GM12892 (cell line): ENCODE data around the gene TOP1.

Experiments used
- DNase-seq: peaks from one replicate; pipeline ENCODE4 v3.0.0; 2011; ENCODE audit not compliant: insufficient read length
- FAIRE-seq: peaks from 2 replicates; lab custom pipeline; 2011; peaks lifted over from hg19 to GRCh38; lab: Jason Lieb, UNC
- POLR2A ChIP-seq: IDR thresholded peaks from 2 replicates; pipeline ENCODE4 v1.6.1; 2011; ENCODE audit warnings: low read depth, low read length, control low read depth
- POLR2AphosphoS5 ChIP-seq: IDR thresholded peaks from 2 replicates; pipeline ENCODE4 v1.6.1; 2011; ENCODE audit warnings: low read depth, low read length, control low read depth
- TAF1 ChIP-seq: IDR thresholded peaks from 2 replicates; pipeline ENCODE4 v1.6.1; 2011; ENCODE audit warnings: low read depth, mild to moderate bottlenecking, control low read depth, low read length, borderline replicate concordance

Gene TOP1

DNA sequence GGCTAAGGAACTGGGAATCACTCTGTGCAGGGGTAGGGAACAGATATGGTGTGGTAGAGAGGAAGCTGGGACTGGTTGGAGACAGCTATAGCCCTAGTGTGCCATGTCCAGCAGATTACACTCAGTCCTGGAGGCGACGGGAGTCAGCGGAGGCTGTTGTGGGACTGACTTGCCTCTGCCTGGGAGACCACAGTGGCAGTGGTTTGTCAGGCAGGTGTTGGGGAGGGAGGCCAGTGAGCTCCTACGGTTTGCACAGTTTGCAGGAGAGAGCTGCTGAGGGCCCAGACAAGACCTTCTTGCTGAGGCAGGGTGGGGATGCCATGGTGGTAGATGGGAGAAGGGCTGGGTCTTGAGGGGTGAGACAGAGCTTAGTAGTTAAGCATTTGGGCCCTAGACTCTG, 113.6 kb downstream of the TOP1 start:
- DNase-seq (no peak), FAIRE-seq (no peak)
- TF ChIP-seq POLR2AphosphoS5 (no peak), TAF1 (no peak), POLR2A (no peak)

- DNase-seq = no peak
- TF ChIP-seq POLR2A (no peak), TAF1 (no peak), POLR2AphosphoS5 (no peak)
- peak; percentile 46 for FAIRE-seq
These were observed 114.3 kb downstream of the TOP1 start for GRCh38 chr20:41142919-41143318.

DNA sequence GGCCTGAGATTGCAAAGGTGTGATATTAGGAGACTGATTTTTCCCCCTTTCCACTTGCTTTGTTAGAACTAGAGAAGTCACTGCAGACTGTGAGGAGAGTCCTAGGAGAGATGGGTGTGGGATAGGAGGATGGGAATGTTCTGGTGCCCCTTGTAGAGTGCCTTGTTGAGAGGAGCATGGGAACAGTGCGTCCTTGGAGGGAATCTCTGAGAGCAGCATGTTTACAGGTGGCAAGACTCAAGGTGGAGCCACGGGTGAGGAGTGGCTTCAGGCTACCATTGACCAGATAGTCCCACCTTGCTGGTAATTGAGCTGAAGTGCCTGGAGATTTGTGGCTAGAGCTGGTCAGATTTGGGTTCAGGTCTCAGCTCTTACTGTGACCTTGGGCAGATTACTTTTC, 114.7 kb downstream of the TOP1 start:
- DNase-seq = no peak
- no peak for FAIRE-seq
- no peak for TF ChIP-seq POLR2A
- TF ChIP-seq POLR2AphosphoS5 = no peak
- TF ChIP-seq TAF1 = no peak

- FAIRE-seq = no peak
These were observed 116.7 kb downstream of the TOP1 start for GRCh38 chr20:41145317-41145716.

GRCh38 chr20:41145821-41146620, 117.4 kb downstream of the TOP1 start:
- FAIRE-seq (no peak), DNase-seq (no peak)
- TF ChIP-seq POLR2A (no peak), POLR2AphosphoS5 (no peak), TAF1 (no peak)

More at GRCh38 chr20:41145317-41145716, 116.7 kb downstream of the TOP1 start:
- no peak for TF ChIP-seq POLR2A
- no peak for TF ChIP-seq POLR2AphosphoS5
- no peak for TF ChIP-seq TAF1
- DNase-seq = no peak

DNA sequence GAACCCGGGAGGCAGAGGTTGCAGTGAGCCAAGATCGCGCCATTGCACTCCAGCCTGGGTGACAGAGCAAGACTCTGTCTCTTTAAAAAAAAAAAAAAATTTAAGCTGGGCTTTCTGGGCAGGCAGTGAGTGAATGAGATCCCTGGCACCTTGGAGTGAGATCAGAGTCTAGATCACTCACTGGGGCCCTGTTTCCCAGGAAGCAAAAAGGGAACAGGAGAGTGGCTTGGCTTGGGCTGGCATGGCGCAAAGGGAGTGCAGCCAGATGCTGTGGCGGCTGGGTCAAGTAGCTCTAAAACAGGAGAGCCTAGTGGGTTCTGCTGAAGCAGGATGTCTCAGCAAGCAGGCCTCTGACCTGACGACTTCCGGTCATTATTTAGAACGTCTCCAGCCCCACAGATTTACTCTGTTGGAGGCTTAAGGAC, 119.2 kb downstream of the TOP1 start:
- TF ChIP-seq TAF1 = no peak
- no peak for TF ChIP-seq POLR2A
- TF ChIP-seq POLR2AphosphoS5 = no peak
- FAIRE-seq (no peak), DNase-seq (no peak)

DNA sequence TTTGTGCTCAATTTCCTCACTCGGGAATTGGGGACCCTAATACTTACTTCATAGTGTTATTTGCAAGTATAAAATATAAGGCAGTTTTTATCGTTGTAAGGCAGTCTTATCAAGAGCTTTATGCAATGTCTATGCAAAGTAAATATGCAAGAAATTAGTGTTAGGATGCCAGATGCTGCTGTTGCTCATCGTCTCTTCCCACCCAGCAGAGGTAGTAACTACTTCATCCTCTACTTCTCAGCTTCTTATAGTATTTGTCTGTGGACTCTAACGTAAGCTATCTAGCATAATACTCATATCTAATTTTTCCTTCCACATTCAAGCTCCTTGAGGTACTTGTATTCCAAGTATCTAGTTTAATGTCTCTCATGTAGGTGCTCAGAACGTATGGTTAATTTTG, 120.3 kb downstream of the TOP1 start:
- DNase-seq = no peak
- FAIRE-seq = no peak
- TF ChIP-seq POLR2AphosphoS5 = no peak
- no peak for TF ChIP-seq TAF1

- DNase-seq (no peak), FAIRE-seq (peak; percentile 21)
- no peak for TF ChIP-seq POLR2A
- no peak for TF ChIP-seq POLR2AphosphoS5
- TF ChIP-seq TAF1 = no peak
These were observed 122.0 kb downstream of the TOP1 start for GRCh38 chr20:41150664-41151063.

DNA sequence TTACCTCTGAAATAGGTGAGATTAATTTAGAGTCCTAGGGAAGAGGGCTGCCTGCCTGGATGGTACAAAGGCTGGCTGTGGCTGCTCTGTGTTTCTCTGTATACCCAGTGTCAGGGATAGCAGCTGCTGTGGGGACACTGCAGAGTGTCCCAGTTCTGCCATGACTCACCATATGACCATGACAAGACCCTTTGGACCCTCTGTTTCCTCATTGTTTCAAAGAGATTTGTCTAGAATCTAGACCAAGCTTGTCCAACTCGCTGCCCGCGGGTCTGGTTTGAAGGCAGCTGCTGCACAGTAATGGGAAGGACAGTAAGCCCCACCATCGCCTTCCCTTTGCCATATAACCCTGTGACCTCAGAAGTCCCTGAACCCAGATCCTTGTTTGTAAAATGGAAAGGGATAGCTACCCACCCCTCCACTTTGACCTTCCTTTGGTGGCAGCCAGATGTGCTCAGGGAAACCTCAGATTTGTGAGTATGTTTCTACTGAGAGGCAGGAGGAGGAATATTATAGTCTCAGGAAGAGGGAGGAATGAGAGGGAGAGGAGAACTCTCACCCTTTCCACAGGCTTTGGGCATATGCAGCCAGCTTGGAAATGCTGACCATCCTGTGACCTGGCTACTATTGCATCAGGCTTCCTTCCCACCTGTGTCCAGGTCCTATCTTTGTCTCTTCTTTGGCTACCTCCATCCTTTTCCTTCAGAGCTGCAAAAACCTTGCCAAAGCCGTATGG, 122.7 kb downstream of the TOP1 start:
- no peak for FAIRE-seq
- TF ChIP-seq POLR2AphosphoS5 (no peak), POLR2A (no peak), TAF1 (no peak)
- no peak for DNase-seq

GRCh38 chr20:41152108-41152757, 123.6 kb downstream of the TOP1 start:
- no peak for TF ChIP-seq TAF1
- TF ChIP-seq POLR2AphosphoS5 = no peak
- no peak for TF ChIP-seq POLR2A

DNA sequence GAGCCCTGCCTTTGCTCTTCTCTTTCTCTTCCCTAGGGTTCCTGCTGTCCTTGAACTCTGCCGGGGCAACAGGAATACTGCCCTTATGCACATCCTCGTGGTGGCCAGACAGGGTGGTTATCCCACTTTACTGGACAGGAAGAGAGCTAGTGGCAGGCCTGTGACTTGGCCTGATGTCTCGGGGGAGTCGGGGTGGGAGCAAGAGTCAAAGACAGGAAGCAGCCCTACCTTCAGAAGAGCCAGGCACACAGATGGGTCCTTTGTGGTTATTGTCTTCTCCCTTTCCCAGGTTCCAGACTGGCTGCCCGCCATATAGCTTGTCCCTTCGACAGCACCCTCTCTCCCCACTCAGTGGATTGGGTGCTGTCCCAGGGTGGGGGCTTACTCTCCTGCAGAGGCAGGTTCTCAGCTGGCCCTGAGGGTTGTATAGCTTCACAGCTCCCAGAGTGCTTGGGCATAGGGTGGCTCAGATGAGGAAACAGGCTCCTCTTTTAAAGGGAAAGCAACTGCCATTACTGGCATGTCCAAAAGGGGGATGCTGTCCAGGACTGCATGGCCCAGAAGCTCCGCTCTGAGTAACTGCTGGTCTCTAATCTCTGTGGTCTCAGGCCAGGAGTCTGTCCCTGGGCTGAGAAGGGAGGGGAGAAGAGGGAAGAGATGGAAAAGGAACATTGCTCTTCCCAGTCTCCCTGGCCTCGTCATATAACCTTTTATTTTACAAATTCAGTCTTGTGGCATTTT, 126.0 kb downstream of the TOP1 start:
- no peak for TF ChIP-seq POLR2AphosphoS5
- no peak for FAIRE-seq
- DNase-seq = no peak

More at GRCh38 chr20:41152108-41152757, 123.6 kb downstream of the TOP1 start:
- DNase-seq (no peak), FAIRE-seq (no peak)

DNA sequence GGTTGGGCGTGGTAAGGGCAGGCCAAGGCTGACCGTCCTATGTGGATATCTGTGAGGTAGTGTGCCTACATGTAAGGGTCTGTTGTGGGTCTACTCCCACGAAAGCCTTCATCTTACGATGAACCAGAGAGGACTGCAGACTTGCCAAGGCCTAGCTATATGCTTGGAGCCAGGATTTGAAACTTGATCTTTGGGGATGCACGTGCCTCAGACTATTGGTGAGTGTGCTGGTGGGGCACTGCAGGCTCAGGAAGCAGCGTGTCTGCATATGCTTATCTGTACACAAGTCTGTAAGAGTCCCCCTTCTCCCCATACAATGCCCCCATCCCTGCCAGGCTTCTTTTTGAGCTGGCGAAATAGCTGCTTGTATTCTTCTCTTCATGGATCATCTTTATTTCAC, 126.6 kb downstream of the TOP1 start:
- FAIRE-seq = no peak
- TF ChIP-seq POLR2AphosphoS5 (no peak), POLR2A (no peak)

More for the DNA sequence above, 126.6 kb downstream of the TOP1 start:
- DNase-seq = no peak
